Measurements from ENCODE around the gene MACROH2A1.

GRCh38 chr5:135323227-135323626, 75.8 kb downstream of the MACROH2A1 start:
- no peak for TF ChIP-seq POLR2AphosphoS5 (IDR thresholded peaks at IDR 0.05; ENCODE audit: low read depth, low read length)
- no peak for TF ChIP-seq POLR2A (IDR thresholded peaks at IDR 0.05; ENCODE audit: low read depth, low read length)
